ENCODE data around the gene DLGAP1. TPM values are rescaled to one million over a fixed set of nuclear protein-coding genes. Genes with fewer than 3 reads are reported as not detected.

The DLGAP1 gene
- total and polyA plus RNA-seq, 4 donors, result 0.75 to 6.6 (median 3.6) TPM

DNA sequence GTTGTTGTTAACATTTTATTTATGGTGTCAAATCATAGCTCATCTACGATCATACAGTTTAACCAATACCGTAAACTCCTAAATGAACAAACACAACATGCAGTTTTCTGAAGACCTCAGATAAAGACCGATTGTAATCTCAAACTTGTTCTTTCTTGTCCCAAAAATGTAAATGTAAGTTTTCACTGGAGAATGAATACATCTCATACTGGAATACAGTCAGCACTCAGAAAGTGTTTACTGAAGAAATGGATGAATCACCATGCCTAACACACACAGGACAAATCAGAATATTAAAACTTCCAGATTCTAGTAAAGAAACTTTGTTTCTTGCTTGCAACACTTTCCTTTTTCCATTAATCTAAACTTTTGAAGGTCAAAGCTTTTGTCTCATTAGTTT, 380.5 kb downstream of the DLGAP1 start:
- intact Hi-C loops (cut with DNase I), result no loop called here
- no peak for ATAC-seq (ENCODE audit: low FRiP score)
- Histone ChIP-seq H3K9me3 (ENCODE audit: control insufficient read depth, low read length) (no peaks in the 10 kb centered on the region), H3K4me1 (ENCODE audit: control insufficient read depth in 1 of 2, insufficient read depth in 2 of 2, low read length in 2 of 2) (no peaks in the 10 kb centered on the region), H3K4me3 (ENCODE audit: low read length in 2 of 2) (no peak overlapping the region), H3K27me3 (ENCODE audit: control insufficient read depth in 1 of 2, insufficient read depth in 2 of 2, low read length in 1 of 2) (no peaks in the 10 kb centered on the region), H3K36me3 (ENCODE audit: control insufficient read depth in 1 of 2, insufficient read depth in 2 of 2, low read length in 1 of 2) (no peaks in the 10 kb centered on the region), H3K27ac (ENCODE audit: low read depth in 1 of 2, low read length in 2 of 2) (no peak overlapping the region)
- WGBS, 2 donors, result 65 to 71% methylated on average over 3 of the region's 3 CpGs
- DNase-seq, result no peak

GRCh38 chr18:4069183-4069582, 385.9 kb downstream of the DLGAP1 start:
- ATAC-seq (ENCODE audit: low FRiP score) (no peak), DNase-seq (no peak)
- H3K9me3 ChIP-seq (ENCODE audit: control insufficient read depth, low read length), result no peaks in the 10 kb centered on the region
- no peaks in the 10 kb centered on the region for H3K27me3 ChIP-seq (ENCODE audit: control insufficient read depth in 1 of 2, insufficient read depth in 2 of 2, low read length in 1 of 2)
- no peak overlapping the region for H3K27ac ChIP-seq (ENCODE audit: low read depth in 1 of 2, low read length in 2 of 2)
- WGBS, 2 donors, result 76 to 81% methylated on average over 6 of the region's 6 CpGs
- H3K4me3 ChIP-seq (ENCODE audit: low read length in 2 of 2), result no peak overlapping the region
- no peaks in the 10 kb centered on the region for H3K4me1 ChIP-seq (ENCODE audit: control insufficient read depth in 1 of 2, insufficient read depth in 2 of 2, low read length in 2 of 2)
- intact Hi-C loops (cut with DNase I), result loop anchor here in 1 of 2 donors (5.0 to 10.0 kb wide), 3 partner anchors 62 to 364 kb away; no protein-coding TSS in a partner anchor
- no peaks in the 10 kb centered on the region for H3K36me3 ChIP-seq (ENCODE audit: control insufficient read depth in 1 of 2, insufficient read depth in 2 of 2, low read length in 1 of 2)

GRCh38 chr18:4068552-4069158, 386.5 kb downstream of the DLGAP1 start:
- Histone ChIP-seq H3K4me1 (ENCODE audit: control insufficient read depth in 1 of 2, insufficient read depth in 2 of 2, low read length in 2 of 2) (no peaks in the 10 kb centered on the region), H3K4me3 (ENCODE audit: low read length in 2 of 2) (no peak overlapping the region), H3K27ac (ENCODE audit: low read depth in 1 of 2, low read length in 2 of 2) (no peak overlapping the region), H3K9me3 (ENCODE audit: control insufficient read depth, low read length) (no peaks in the 10 kb centered on the region), H3K36me3 (ENCODE audit: control insufficient read depth in 1 of 2, insufficient read depth in 2 of 2, low read length in 1 of 2) (no peaks in the 10 kb centered on the region), H3K27me3 (ENCODE audit: control insufficient read depth in 1 of 2, insufficient read depth in 2 of 2, low read length in 1 of 2) (no peaks in the 10 kb centered on the region)
- 6 to 9% methylated on average over 5 of the region's 5 CpGs for WGBS, 2 donors
- ATAC-seq (ENCODE audit: low FRiP score) (peak; percentile 81), DNase-seq (no peak)
- intact Hi-C loops (cut with DNase I), result loop anchor here in 1 of 2 donors (5.0 to 10.0 kb wide), 3 partner anchors 61 to 364 kb away; no protein-coding TSS in a partner anchor

GRCh38 chr18:4063545-4063944, 391.6 kb downstream of the DLGAP1 start:
- Histone ChIP-seq H3K27me3 (ENCODE audit: control insufficient read depth in 1 of 2, insufficient read depth in 2 of 2, low read length in 1 of 2) (no peaks in the 10 kb centered on the region), H3K4me1 (ENCODE audit: control insufficient read depth in 1 of 2, insufficient read depth in 2 of 2, low read length in 2 of 2) (no peaks in the 10 kb centered on the region), H3K27ac (ENCODE audit: low read depth in 1 of 2, low read length in 2 of 2) (no peak overlapping the region), H3K9me3 (ENCODE audit: control insufficient read depth, low read length) (no peaks in the 10 kb centered on the region), H3K4me3 (ENCODE audit: low read length in 2 of 2) (no peak overlapping the region), H3K36me3 (ENCODE audit: control insufficient read depth in 1 of 2, insufficient read depth in 2 of 2, low read length in 1 of 2) (no peaks in the 10 kb centered on the region)
- DNase-seq (no peak), ATAC-seq (ENCODE audit: low FRiP score) (no peak)
- intact Hi-C loops (cut with DNase I), result loop anchor here in 1 of 2 donors (10.0 kb wide), 1 partner anchor 359 kb away; no protein-coding TSS in a partner anchor

GRCh38 chr18:4060427-4061281, 394.5 kb downstream of the DLGAP1 start:
- WGBS, 2 donors, result 76 to 82% methylated on average over 5 of the region's 5 CpGs
- intact Hi-C loops (cut with DNase I), result loop anchor here in 1 of 2 donors (10.0 kb wide), 1 partner anchor 356 kb away; no protein-coding TSS in a partner anchor
- ATAC-seq (ENCODE audit: low FRiP score) (no peak), DNase-seq (no peak)
- no peaks in the 10 kb centered on the region for H3K36me3 ChIP-seq (ENCODE audit: control insufficient read depth in 1 of 2, insufficient read depth in 2 of 2, low read length in 1 of 2)
- no peak overlapping the region for H3K27ac ChIP-seq (ENCODE audit: low read depth in 1 of 2, low read length in 2 of 2)
- no peaks in the 10 kb centered on the region for H3K9me3 ChIP-seq (ENCODE audit: control insufficient read depth, low read length)
- no peaks in the 10 kb centered on the region for H3K4me1 ChIP-seq (ENCODE audit: control insufficient read depth in 1 of 2, insufficient read depth in 2 of 2, low read length in 2 of 2)
- H3K4me3 ChIP-seq (ENCODE audit: low read length in 2 of 2), result no peak overlapping the region
- no peaks in the 10 kb centered on the region for H3K27me3 ChIP-seq (ENCODE audit: control insufficient read depth in 1 of 2, insufficient read depth in 2 of 2, low read length in 1 of 2)

GRCh38 chr18:4058179-4058578, 396.9 kb downstream of the DLGAP1 start:
- H3K27ac ChIP-seq (ENCODE audit: low read depth in 1 of 2, low read length in 2 of 2), result no peak overlapping the region
- no peaks in the 10 kb centered on the region for H3K36me3 ChIP-seq (ENCODE audit: control insufficient read depth in 1 of 2, insufficient read depth in 2 of 2, low read length in 1 of 2)
- WGBS, 2 donors, result 73 to 82% methylated on average over 1 of the region's 1 CpG
- H3K4me1 ChIP-seq (ENCODE audit: control insufficient read depth in 1 of 2, insufficient read depth in 2 of 2, low read length in 2 of 2), result no peaks in the 10 kb centered on the region
- intact Hi-C loops (cut with DNase I), result no loop called here
- H3K4me3 ChIP-seq (ENCODE audit: low read length in 2 of 2), result no peak overlapping the region
- H3K27me3 ChIP-seq (ENCODE audit: control insufficient read depth in 1 of 2, insufficient read depth in 2 of 2, low read length in 1 of 2), result no peaks in the 10 kb centered on the region
- H3K9me3 ChIP-seq (ENCODE audit: control insufficient read depth, low read length), result no peaks in the 10 kb centered on the region
- no peak for ATAC-seq (ENCODE audit: low FRiP score)
- DNase-seq, result no peak

GRCh38 chr18:4040391-4041092, 414.6 kb downstream of the DLGAP1 start:
- intact Hi-C loops (cut with DNase I), result no loop called here
- WGBS, 2 donors, result 75 to 76% methylated on average over 7 of the region's 7 CpGs
- ATAC-seq (ENCODE audit: low FRiP score) (no peak), DNase-seq (no peak)
- H3K4me3 ChIP-seq (ENCODE audit: low read length in 2 of 2), result no peak overlapping the region
- H3K9me3 ChIP-seq (ENCODE audit: control insufficient read depth, low read length), result no peaks in the 10 kb centered on the region
- no peaks in the 10 kb centered on the region for H3K4me1 ChIP-seq (ENCODE audit: control insufficient read depth in 1 of 2, insufficient read depth in 2 of 2, low read length in 2 of 2)
- no peaks in the 10 kb centered on the region for H3K27me3 ChIP-seq (ENCODE audit: control insufficient read depth in 1 of 2, insufficient read depth in 2 of 2, low read length in 1 of 2)
- H3K36me3 ChIP-seq (ENCODE audit: control insufficient read depth in 1 of 2, insufficient read depth in 2 of 2, low read length in 1 of 2), result no peaks in the 10 kb centered on the region
- H3K27ac ChIP-seq (ENCODE audit: low read depth in 1 of 2, low read length in 2 of 2), result no peak overlapping the region

DNA sequence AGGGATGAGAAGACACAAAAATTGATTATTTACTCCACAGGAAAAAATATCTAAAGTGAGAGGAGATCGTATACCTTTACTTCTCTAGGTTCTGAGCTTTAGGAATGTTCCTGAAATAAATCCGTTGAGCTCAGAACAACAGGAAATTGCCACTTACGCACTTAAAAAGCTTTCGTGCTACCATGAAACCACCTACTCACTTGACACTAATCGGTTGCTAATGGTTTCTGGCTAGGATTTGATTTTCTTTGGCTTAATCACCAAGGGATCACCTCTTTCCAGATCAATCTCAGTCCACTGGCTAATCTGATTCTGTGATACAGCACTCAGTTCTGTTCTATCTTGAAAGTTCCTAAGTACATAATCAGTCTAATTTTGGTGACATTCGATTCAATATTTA, 419.6 kb downstream of the DLGAP1 start:
- Histone ChIP-seq H3K27ac (ENCODE audit: low read depth in 1 of 2, low read length in 2 of 2) (no peak overlapping the region), H3K27me3 (ENCODE audit: control insufficient read depth in 1 of 2, insufficient read depth in 2 of 2, low read length in 1 of 2) (no peaks in the 10 kb centered on the region), H3K4me3 (ENCODE audit: low read length in 2 of 2) (no peak overlapping the region), H3K9me3 (ENCODE audit: control insufficient read depth, low read length) (no peaks in the 10 kb centered on the region), H3K36me3 (ENCODE audit: control insufficient read depth in 1 of 2, insufficient read depth in 2 of 2, low read length in 1 of 2) (no peaks in the 10 kb centered on the region), H3K4me1 (ENCODE audit: control insufficient read depth in 1 of 2, insufficient read depth in 2 of 2, low read length in 2 of 2) (no peaks in the 10 kb centered on the region)
- ATAC-seq (ENCODE audit: low FRiP score), result no peak
- intact Hi-C loops (cut with DNase I), result no loop called here
- DNase-seq, result no peak
- 59 to 62% methylated on average over 6 of the region's 6 CpGs for WGBS, 2 donors

All from aorta (tissue), 5 donors.